ENCODE results near the gene GPX8.

GRCh38 chr5:55110217-55110616 lies 49.8 kb upstream of the GPX8 start:
- TF ChIP-seq CTCF (IDR thresholded peaks at IDR 0.05) (no peak), POLR2A (IDR thresholded peaks at IDR 0.05) (no peak), POLR2AphosphoS5 (IDR thresholded peaks at IDR 0.05) (no peak)

Measured in gastroesophageal sphincter (tissue), 3 donors.